Upper lobe of right lung (tissue), 1 donor: Measurements from ENCODE around the gene TEDC1. TPM values are rescaled to one million over a fixed set of nuclear protein-coding genes. Genes with fewer than 3 reads are reported as not detected.

ENCODE experiments used
- ATAC-seq: fragments of 200-7000 bp; cut with Tn5 transposase; one replicate; pipeline ENCODE4 v1.9.1; 2020; ENCODE audit warnings: mild to moderate bottlenecking, moderate library complexity
- DNase-seq: peaks from one replicate; pipeline ENCODE4 v3.0.0-alpha.2; 2020
- H3K27ac ChIP-seq: fragments of 200-600 bp; one replicate; pipeline ENCODE4 v1.8.0; 2022
- H3K27me3 ChIP-seq: fragments of 200-600 bp; one replicate; pipeline ENCODE4 v1.8.0; 2022; ENCODE audit warnings: mild to moderate bottlenecking
- H3K36me3 ChIP-seq: fragments of 200-600 bp; one replicate; pipeline ENCODE4 v1.8.0; 2022
- H3K4me1 ChIP-seq: fragments of 200-600 bp; one replicate; pipeline ENCODE4 v1.8.0; 2022
- H3K4me3 ChIP-seq: fragments of 200-600 bp; one replicate; pipeline ENCODE4 v1.8.0; 2022; ENCODE audit warnings: mild to moderate bottlenecking
- H3K9me3 ChIP-seq: fragments of 200-600 bp; one replicate; pipeline ENCODE4 v1.8.0; 2022
- CTCF ChIP-seq: fragments of 200-600 bp; IDR thresholded peaks from one replicate; pipeline ENCODE4 v1.8.0; 2022; ENCODE audit warnings: antibody characterized with exemption
- intact Hi-C: fragments of 100-400 bp; cut with DNase I; formaldehyde crosslinking; loops from one replicate; pipeline ENCODE4 v1.11.0; 2022
- total RNA-seq: library from RNA; stranded (reverse); fragmentation: NEBNext Ultra II Directional; extraction: Animal tissue kit (Norgen Biotek cat#: 25700); gene quantifications from one replicate; pipeline ENCODE4 v1.2.1, GENCODE V29; 2021
- donor health status: DM: no; HTN: yes; CAD: no; lungs with severe emphysema.

The TEDC1 gene
- total RNA-seq, 1 donor from 2014 or later, result 7.9 TPM

DNA sequence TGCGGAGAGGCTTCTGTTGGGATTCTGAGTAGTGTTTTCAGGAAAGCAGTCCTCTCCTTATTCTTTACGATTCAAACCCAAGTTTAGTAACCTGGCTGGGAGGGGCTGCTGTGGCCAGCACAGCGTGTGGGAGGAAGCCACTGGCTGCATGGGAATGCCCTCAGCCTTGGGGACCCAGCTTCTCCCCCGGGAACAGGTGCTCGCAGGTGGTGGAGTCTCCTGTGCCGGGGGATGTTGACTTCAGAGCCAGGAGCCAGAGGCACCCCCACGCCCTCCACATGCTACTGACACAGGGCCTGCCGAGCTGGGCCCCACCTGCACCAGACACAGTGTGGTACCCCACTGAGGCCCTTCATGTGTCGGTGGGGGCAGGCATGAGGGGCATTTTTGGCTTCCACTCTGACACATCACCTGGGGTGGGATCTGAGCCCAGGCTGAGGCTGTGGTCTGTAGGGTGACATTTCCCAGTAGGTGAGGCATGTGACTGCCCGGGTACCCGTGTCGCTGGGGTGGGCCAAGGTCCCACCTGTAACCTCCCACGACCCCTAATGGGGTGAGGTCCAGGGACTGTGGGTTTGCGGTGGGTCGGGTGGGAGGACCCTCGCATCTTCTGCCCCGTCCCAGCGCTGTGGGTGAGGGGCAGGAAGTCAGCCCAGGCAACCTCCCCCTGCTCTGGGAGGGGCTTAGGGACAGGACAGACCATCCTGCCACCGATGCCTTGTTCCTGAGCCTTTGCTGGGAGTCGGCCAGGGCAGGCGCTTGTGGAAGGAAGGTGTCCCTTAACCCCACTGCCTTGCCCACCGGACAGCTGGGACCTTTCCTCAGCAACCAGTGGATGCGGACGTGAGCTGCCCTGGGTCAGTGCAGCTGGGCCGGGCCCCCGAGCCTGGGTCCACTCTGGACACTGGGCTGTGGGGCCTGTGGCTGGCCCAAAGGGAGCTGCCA is 44.9 kb upstream of the TEDC1 start:
- no peak for TF ChIP-seq CTCF
- no peaks in the 10 kb centered on the region for H3K27me3 ChIP-seq
- ATAC-seq (no peak), DNase-seq (no peak)
- H3K9me3 ChIP-seq, result no peaks in the 10 kb centered on the region
- peaks cover 13% of the 10 kb centered on the region for H3K36me3 ChIP-seq
- no peak overlapping the region for H3K27ac ChIP-seq
- H3K4me1 ChIP-seq, result peaks cover 5% of the 10 kb centered on the region
- intact Hi-C loops, result no loop called here
- no peak overlapping the region for H3K4me3 ChIP-seq

GRCh38 chr14:105446971-105447370 is 44.1 kb upstream of the TEDC1 start:
- no peak for TF ChIP-seq CTCF
- Histone ChIP-seq H3K27me3 (no peaks in the 10 kb centered on the region), H3K4me3 (no peak overlapping the region), H3K4me1 (peaks cover 5% of the 10 kb centered on the region), H3K36me3 (peaks cover 19% of the 10 kb centered on the region), H3K27ac (no peak overlapping the region), H3K9me3 (no peaks in the 10 kb centered on the region)
- intact Hi-C loops, result no loop called here
- ATAC-seq, result no peak
- DNase-seq, result no peak

DNA sequence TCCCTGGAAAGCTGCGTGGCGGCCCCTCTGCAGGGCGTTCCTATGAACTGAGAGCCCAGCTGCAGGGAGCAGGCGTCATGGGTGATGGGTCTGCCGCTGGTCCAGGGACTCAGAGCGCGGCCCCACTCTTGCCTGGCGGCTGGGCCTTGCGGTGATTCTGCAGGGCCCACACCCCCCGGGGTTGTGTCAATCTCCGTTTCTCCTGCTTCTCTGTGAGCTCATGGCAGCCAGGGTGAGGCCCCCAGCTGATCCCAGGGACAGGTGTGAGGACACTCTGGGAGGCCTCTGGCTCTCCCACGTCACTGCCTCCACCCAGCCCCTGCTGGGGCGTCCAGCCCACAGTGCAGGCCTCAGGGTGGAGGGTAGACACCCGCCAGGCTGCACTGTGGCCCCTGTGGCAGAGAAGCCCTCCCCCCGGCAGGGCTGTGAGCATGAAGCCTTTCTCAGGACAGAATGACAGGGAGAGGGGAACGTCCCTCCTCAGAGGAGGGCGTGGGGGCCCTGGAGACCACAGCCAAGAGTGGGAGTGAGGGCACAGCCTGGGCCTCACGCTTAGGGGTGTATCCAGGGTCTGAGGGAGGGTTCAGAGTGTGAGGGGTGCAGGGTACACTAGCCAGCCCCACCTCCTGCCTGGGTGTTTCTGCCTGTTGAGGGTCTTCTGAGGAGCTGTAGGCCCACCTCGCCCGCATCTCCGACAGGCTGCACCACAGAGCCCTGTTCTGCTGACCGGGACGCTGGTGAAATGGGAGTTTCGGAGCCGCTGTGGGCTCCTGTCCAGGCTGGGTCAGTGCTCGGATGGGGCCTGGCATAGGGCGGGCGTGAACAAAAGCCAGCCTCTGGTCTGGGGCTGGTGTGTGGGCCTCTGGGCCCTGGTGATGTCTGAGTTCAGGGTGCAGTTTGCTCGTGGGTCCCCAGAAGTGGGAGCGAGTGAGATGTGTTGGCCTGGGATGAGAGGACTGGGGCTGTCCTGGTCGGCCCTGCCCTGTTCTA is 43.1 kb upstream of the TEDC1 start:
- no peak for DNase-seq
- no peak for ATAC-seq
- Histone ChIP-seq H3K4me1 (peaks cover 5% of the 10 kb centered on the region), H3K27me3 (no peaks in the 10 kb centered on the region), H3K4me3 (no peak overlapping the region), H3K9me3 (no peaks in the 10 kb centered on the region), H3K36me3 (peaks cover 27% of the 10 kb centered on the region), H3K27ac (no peak overlapping the region)
- intact Hi-C loops, result no loop called here
- TF ChIP-seq CTCF, result no peak

DNA sequence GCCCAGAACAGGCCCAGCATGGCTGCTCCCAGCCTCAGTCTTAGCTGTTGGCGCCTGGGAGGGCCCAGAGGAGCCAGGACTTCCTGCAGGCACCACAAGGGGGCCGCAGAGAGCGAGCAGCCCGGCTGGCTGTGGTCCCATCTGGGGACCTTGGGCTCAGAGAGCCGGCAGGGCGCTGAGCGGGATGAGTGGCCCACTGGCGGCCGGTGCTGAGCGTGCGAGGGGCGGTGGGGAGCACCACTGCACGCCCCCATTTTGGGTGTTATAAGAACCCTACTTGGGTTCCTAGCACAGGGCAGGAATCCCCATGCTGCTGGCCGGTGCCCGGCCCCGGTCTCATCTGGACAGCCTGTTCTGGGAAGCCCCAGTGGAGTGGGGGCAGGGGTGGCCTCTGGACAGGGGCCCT is 42.3 kb upstream of the TEDC1 start:
- intact Hi-C loops, result no loop called here
- no peaks in the 10 kb centered on the region for H3K27me3 ChIP-seq
- DNase-seq (peak; percentile 84), ATAC-seq (peak; percentile 90)
- no peaks in the 10 kb centered on the region for H3K9me3 ChIP-seq
- TF ChIP-seq CTCF, result peak; percentile 91
- peaks cover 5% of the 10 kb centered on the region for H3K4me1 ChIP-seq
- H3K36me3 ChIP-seq, result peaks cover 32% of the 10 kb centered on the region
- H3K27ac ChIP-seq, result no peak overlapping the region
- H3K4me3 ChIP-seq, result no peak overlapping the region

- TF ChIP-seq CTCF, result no peak
- DNase-seq (no peak), ATAC-seq (no peak)
- peaks cover 40% of the 10 kb centered on the region for H3K36me3 ChIP-seq
- H3K4me1 ChIP-seq, result peaks cover 5% of the 10 kb centered on the region
- no peak overlapping the region for H3K27ac ChIP-seq
- no peaks in the 10 kb centered on the region for H3K9me3 ChIP-seq
- H3K27me3 ChIP-seq, result no peaks in the 10 kb centered on the region
- intact Hi-C loops, result no loop called here
- H3K4me3 ChIP-seq, result no peak overlapping the region
Measured at GRCh38 chr14:105449276-105450122, 41.5 kb upstream of the TEDC1 start.
